HK-2 (cell line): ENCODE measurements around the gene RMC1.
"Not testable (repeated sequence)": the region's sequence is repeated elsewhere in the genome, so short reads cannot be mapped to it uniquely, and the experiment has no call there.

ENCODE experiments used
- DNase-seq: peaks from one replicate; pipeline ENCODE4 v3.0.0-alpha.2; 2018; ENCODE audit not compliant: unreplicated experiment

RMC1 gene

DNA sequence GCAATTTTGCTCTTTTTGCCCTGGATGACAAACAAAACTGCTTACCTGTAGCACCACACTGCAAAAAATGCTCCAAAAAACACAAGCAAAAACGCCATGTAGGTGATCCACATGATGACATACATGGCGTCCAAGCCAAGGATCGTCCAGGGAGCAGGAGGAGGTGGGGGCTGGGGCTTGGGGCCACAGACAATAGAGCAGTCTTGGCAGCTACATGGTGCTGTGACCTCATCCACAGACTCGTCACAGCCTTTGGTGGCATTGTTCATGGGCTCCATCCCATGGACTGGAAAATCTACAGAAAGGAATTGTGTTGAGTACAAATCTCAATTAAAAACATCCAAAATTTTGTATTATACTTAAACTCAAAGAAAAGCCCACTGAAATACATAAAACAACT is 56.9 kb downstream of the RMC1 start:
- DNase-seq: no peak

DNA sequence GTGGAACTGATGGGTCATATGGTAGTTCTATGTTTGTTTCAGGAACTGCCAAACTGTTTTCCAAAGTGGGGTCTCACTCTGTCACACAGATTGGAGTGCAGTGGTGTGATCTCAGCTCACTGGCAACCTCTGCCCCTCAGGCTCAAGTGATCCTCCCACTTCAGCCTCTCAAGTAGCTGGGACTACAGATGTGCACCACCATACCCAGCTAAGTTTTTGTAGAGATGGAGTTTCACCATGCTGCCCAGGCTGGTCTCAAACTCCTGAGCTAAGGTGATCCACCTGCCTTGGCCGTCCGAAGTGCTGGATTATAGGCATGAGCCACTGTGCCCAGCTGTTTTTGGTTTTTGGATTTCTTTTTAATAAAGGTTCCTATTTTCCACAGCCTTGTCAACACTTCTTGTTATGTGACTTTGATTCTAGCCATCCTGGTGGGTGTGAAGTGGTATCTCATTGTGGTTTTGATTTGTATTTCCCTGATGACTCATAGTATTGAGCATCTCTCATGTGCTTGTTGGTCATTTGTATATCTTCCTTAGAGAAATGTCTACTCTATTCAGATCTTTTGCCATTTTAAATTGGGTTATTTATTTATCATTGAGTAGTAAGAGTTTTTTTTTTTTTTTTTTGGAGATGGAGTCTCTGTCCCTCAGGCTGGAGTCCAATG is 60.2 kb downstream of the RMC1 start:
- DNase-seq: no peak

DNA sequence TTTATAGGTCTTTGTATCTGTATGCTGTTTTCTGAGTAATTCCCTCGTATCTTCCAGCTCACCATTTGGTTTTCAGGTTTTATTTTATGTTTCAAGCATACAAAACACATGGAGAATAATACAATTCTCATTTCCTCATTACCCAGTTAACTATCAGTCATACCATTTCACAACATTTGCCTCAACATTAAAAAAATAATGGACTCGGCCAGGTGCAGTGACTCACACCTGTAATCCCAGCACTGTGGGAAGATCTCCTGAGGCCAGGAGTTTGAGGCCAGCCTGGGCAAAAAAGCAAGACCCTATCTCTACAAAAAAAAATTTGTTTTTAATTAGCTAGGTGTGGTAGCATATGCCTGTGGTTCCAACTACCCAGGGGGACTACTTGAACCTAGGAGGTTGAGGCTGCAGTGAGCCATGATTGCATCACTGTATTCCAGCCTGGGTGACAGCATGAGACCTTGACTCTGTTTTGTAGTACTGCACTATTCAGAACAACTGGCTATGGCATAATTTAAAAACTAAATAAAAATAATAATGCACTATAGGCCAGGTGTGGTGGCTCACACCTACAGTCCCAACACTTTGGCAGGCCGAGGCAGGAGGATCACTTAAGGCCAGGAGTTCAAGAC is 62.7 kb downstream of the RMC1 start:
- no peak for DNase-seq

DNA sequence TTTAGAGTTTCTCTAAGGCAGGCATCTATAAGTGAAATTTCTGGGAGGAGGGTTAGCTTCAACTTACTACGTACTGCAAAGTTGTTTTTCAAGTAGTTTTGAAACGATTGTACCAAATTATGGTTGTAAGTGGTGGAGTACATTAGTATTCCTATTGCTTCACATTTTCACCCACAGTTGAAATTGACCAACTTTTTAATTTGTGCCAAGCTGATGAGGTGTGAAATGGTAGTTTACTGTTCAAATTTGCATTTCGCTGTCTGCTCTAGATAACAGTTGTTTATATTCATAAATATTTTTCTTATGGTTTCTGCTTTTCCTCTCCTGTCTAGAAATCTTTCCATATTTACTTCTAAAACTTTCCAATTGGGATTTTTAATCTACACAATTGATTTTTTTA is 64.4 kb downstream of the RMC1 start:
- DNase-seq: no peak

DNA sequence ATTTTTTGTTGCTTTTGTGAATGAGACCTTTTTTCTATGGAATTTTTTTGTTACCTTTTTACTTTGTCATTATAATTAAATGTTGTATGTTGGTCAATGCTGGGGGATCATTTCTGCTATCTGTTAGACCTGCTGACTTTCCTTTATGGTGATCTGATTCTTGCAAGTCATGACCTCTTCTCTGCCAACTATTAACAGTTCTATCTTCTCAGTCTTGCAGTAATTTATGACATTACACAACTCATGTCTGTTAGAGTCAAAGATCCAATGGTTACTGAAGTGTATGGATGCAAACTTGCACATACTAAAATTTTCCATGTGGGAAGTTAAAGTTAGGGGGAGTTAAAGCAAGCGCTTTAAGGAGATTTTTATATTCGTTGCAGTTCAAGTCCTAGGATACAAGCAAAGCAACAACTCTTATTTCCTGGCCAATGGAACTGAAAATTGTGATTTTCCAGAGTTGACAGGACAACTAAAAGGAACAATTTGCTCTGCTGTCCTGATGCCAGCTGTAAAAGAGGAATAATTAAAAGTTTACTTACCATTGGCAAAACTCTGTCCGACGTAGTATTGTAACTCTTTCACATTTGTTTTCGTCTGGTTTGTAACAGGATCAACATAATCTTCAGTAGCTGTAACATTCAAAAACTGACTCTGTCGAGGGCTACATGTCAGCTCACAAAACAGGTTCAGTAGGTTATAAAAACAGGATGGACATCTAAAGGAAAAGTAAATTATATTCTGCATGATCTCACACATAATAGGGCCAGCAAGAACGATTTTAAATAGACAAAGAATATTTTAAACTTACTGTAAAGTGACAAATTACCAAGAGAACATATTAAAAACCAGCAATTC is 65.2 kb downstream of the RMC1 start:
- no peak for DNase-seq

DNA sequence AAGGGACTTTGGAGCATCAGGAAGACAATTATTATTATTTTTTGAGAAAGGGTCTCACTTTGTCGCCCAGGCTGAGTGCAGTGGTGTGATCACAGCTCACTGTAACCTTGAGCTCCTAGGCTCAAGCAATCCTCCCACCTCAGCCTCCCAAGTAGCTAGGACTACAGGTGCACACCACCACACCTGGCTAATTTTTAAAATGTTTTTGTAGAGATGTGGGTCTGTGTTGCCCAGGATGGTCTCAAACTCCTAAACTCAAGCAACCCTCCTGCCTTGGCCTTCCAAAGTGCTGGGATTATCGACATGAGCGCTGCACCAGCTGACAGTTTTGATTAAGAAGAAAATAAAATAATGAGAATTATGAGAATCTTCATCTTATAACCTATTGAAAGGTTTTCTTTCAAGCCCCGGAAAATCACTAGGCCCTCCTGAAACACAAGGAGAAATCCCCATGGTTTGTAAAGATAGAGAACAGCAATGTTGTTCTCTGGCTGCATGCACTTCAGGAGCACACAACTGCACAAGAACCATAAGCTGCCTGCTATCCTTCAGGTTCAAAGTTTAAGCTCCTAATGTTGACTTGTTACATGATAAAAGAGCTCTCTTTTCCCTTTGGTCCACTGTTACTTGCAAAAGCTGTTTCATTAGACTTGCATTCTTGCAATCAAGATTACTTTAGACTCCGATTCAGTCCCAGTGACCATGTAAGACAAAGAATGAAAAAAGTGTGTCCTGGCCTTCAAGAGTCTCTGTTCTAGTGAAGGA is 66.2 kb downstream of the RMC1 start:
- no peak for DNase-seq

DNA sequence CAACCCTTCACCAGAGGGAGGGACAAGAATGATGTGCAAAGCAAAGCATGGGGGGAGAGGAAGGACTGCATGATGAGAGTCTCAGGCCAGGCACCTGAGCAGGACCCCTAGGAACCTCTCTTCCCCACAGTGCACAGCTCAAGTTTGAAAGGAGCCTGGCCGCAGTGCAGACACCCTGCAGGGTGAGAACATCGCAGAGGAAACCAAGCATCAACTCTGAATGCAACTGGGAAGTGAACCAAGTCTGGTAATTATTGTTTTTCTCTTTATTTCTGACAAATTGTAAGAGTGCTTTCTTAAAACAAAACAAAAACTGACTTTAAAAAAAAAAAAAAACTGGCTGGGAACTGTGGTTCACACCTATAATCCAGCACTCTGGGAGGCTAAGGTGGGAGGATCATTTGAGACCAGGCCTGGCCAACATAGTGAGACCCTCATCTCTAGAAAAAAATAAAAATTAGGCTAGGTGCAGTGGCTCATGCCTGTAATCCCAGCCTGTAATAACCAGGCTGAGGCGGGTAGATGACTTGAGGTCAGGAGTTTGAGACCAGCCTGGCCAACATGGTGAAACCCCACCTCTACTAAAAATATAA is 67.7 kb downstream of the RMC1 start:
- no peak for DNase-seq

DNA sequence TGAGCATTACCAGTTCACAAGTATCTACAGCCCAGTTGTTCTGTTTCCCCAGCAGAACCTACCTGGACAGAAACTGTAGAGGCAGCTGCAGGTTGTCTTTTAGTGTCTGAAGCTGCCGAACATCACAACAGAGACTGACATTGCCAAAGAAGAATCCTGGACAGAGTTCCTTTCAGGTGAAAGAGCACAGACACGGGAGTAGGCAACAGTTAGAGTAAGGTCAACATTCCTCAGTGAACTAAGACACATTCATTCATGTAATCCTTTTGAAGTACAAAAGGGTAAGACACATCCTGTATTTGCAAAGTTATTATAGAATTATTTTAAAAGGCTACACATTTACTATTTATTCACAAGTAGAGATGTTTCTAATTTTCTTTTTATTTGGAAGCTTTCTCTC is 68.7 kb downstream of the RMC1 start:
- no peak for DNase-seq

DNA sequence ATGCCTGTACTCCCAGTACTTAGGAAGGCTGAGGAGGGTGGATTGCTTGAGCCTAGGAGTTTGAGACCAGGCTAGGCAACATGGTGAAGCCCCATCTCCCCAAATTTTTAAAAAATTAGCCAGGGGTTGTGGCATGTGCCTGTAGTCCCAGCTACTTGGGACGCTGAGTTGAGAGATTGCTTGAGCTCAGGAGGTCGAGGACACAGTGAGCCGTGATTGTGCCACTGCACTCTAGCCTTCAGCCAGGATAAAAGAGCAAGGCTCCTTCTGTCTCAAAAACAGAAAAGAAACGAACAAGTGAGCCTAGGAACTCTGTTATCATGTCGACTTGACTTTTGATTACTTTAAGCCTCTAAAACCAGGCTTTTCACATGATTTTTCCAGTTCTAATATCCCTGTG is 69.3 kb downstream of the RMC1 start:
- no peak for DNase-seq

DNA sequence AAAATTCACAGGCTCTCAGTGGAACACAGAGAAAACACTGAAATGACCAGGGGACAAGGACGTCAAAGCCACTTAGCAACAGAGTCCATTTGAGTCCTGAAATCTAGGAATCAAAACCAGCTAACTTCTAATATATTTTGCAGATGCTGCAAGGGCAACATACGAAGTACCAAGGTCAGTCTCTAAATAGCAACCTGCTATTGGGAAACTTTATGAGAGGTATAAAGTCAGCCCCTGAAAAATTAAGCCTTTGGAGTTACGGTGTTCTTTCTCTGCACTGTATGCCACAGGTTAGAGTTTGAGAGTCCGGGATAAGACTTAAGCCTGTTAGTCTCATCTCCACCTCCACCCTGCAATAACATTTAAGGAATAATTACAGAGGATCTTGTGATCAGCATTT is 69.7 kb downstream of the RMC1 start:
- no peak for DNase-seq

DNA sequence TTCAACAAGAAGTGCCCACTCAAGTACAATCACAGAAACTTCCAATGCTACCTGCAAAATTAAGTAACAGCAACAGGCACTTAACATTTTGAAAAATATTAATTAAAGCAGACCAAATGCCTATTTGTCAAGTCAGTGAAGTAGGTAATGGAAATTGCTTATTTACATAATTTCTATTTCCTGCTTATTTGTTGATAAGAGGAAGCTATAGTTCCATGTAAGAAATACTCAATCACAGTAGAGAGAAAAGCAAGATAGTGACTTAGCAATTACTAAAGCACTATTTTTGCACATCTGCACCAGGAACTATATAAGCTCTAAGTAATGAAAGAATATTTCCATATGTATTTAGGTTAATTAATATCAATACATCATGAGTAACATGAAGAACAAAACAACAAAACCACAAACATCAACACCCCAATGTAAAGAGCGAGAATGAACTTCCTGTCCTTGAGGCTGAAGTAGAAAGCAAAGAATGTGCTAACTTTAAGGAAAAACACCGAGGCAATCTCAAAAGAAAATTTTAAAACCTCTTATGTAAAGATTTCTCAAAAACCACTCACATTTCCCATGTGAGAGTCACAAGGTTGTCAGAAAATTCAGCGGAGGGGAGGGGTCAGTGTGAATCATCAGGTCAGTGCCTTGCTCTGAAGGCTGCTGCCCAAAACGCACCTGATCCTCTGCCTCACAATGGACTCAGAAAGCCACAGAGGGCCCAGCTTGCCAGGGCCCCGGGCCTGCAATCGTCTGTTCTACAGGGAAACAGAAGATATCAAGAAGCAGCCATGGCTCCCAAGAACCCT is 70.5 kb downstream of the RMC1 start:
- peak; percentile 47 for DNase-seq

DNA sequence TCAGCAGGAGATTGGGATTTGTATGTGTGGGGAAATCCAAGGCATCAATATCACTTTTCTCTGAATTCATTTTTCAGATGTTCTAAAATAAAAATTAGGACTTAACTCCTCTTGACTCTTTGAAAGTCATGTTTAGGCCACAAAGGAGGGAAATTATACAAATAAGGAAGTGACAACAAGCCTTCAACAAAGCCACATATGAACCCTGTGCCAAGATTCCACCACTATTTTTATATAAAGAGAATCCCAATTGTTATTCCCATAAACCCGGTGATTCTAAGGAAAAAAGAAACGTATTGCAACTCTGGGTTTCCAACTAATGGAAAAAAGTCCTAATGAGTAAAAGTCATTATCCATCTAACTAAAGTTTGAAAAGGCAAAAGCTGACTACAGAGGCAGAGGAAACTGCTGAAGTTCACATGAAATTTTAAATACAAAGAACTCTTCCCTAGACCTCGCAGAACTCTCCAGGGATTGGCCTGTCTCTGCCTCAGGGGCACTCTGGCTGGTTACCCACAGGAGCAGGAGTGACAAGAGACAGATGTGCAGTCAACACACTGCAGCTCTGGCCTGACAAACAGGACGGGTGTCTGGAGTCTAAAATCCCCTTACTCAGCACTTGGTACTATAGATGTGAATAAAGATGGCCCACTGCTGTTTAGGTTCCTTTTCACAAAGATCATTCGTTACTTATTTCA is 71.4 kb downstream of the RMC1 start:
- no peak for DNase-seq

DNA sequence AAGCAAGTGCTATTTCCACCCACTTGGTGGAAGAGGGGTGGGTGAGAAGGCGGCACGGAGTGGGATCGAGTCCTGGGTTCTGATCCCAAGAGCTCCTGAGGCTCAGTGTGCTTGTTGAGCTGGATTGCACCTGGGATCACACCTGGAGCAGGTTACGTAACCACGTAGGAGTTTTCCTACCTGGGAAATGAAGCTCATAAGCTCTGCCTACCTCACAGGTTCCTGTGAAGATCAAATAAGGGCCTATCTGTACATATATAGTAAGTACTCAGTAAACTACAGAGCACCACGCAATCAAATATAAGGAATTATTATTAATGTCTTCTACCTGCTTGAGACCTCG is 72.0 kb downstream of the RMC1 start:
- no peak for DNase-seq

DNA sequence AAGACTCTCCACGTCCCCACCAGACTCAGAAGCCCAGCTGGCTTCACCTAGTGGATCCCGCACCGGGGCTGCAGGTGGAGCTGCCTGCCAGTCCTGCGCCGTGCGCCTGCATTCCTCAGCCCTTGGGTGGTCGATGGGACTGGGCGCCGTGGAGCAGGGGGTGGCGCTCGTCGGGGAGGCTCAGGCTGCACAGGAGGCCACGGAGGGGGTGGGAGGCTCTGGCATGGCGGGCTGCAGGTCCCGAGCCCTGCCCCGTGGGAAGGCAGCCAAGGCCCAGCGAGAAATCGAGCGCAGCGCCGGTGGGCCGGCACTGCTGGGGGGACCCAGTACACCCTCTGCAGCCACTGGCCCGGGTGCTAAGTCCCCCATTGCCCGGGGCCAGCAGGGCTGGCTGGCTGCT is 74.2 kb downstream of the RMC1 start:
- not testable (repeated sequence) for DNase-seq

DNA sequence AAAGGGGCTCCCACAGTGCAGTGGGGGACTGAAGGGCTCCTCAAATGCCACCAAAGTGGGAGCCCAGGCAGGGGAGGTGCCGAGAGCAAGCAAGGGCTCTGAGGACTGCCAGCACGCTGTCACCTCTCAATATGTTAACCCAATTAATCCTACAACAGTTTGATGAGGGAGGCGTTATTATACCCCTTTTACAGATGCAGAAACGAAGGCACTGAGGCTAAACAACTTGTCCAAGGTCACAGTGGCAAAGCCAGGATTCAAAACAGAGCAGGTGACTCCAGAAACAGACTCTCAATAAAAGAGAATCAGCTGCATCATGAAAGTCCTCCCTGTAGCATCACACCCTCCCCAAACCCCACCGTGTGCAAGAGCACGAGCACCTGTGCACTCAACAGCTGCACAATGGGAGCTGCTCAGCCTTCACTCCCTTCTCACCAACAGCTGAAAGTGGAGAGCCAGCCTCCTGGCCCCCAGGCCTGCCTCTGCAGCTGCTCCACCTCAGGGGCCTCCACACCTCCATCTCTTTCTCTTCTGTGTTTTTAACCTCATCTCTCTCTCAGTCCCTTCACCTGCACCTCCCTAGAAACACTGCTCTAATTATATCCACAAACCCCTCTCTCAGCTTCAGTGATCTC is 74.9 kb downstream of the RMC1 start:
- DNase-seq: no peak

DNA sequence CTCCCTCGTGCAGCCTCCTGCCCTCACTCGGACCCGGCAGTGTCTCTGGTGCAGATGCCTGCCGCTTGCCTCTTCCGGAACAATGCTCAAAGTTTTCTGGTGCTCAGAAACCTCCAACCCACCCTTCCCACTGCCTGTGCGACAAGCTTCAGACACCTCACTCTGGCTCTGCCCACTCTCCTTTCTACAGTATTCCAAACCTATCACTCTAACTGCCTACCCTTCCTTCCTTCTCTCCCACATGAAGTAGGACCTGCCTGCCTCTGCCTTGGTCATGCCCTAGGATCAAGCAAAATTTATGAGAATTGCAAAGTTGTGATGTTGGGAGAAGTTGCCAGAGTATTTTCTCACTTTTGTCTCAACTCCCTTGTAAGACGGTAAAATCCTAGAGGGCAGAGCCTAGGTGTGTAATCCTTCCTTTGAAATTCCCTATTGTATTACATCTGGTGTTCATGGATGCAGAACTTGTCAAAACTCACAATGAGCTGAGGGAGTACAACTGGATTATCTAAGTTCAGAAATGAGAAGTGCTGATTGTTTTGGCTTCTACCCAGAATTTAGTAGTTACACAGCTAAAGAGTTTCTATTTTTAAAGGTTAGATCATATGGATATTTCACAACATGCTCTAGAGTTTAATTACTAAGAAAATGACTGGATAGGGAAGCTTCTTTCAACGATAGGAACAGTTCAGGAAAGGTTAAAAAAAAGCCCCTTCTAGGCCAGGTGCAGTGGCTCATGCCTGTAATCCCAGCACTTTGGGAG is 75.8 kb downstream of the RMC1 start:
- no peak for DNase-seq

DNA sequence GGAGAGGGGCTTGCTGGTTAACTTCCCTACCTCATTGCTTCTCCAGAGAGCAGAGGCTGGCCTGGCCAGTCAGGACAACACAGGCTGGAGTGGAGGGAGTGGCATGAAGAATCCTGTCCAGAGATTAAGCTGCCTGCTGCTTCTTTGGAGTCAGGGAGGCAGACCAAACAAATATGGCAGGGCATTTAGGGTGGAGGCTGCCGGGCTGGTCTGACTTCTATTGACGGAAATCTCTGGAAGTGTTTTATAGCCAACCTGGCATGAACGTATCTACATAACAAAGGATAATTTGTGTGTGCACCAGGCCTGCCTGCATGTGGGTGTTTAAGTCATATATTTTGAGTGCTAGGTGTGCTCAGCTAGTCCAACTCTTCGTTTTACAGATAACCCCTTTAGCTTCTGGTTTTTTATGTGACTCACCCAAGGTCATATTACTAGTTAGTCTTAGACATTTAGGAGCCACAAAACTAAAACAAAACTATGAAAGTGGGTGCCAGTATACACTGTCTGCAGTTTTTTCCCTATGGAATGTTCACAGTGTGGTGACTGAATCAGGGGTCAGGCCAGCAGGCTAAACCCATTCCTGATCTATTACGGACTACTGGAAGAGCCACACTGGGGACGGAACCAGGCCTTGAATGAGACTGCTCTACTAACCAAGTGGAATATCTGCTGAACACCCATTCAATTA is 77.5 kb downstream of the RMC1 start:
- DNase-seq: no peak
